ENCODE results near the gene PSMG4. TPM values are rescaled to one million over a fixed set of nuclear protein-coding genes. Genes with fewer than 3 reads are reported as not detected.

Gene PSMG4
- total RNA-seq, 1 donor from 2014 or later, result 37.2 TPM

DNA sequence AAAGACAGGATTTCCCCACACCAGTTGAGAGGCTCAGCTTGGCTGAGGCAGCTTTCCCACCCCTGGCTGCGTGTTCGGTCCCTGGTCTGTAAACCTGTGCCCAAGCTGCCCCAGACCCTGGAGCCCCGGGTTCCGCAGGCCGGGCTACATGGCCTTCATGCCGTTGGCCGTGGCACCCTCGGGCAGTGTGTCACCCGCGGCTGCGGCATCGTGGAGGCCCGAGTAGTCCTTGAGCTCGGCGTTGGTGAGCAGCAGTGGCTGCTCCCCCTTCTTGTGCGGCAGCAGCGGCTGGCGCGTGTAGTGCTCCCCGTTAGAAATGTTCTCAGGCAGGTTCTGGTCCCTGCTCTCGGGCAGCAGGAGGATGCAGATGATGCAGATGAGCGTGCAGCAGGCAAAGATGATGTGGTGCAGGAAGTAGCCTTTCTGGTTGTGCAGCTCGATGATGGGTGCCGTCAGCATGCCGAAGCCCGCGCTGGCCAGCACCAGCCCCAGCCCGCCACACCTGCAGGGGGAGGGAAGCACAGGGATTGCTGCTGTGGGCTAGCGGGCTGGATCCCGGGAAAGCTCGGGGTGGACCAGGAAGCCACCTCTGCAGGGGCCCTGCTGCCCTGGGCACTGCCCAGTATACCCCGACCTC, 14.3 kb downstream of the PSMG4 start:
- TF ChIP-seq, protein P1, sequence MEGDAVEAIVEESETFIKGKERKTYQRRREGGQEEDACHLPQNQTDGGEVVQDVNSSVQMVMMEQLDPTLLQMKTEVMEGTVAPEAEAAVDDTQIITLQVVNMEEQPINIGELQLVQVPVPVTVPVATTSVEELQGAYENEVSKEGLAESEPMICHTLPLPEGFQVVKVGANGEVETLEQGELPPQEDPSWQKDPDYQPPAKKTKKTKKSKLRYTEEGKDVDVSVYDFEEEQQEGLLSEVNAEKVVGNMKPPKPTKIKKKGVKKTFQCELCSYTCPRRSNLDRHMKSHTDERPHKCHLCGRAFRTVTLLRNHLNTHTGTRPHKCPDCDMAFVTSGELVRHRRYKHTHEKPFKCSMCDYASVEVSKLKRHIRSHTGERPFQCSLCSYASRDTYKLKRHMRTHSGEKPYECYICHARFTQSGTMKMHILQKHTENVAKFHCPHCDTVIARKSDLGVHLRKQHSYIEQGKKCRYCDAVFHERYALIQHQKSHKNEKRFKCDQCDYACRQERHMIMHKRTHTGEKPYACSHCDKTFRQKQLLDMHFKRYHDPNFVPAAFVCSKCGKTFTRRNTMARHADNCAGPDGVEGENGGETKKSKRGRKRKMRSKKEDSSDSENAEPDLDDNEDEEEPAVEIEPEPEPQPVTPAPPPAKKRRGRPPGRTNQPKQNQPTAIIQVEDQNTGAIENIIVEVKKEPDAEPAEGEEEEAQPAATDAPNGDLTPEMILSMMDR (IDR thresholded peaks at IDR 0.05; ENCODE audit: partially characterized antibody, unreplicated experiment), result no peak
- Mint-ChIP-seq H3K36me3 (ENCODE audit: unreplicated experiment) (peaks cover 8% of the 10 kb centered on the region), H3K4me3 (ENCODE audit: unreplicated experiment) (no peak overlapping the region), H3K4me1 (ENCODE audit: low read depth, unreplicated experiment) (peaks cover 1% of the 10 kb centered on the region), H3K27ac (ENCODE audit: unreplicated experiment) (no peak overlapping the region), H3K9me3 (ENCODE audit: unreplicated experiment) (peaks cover 7% of the 10 kb centered on the region), H3K27me3 (ENCODE audit: unreplicated experiment) (peaks cover 3% of the 10 kb centered on the region)
- DNase-seq, result no peak

DNA sequence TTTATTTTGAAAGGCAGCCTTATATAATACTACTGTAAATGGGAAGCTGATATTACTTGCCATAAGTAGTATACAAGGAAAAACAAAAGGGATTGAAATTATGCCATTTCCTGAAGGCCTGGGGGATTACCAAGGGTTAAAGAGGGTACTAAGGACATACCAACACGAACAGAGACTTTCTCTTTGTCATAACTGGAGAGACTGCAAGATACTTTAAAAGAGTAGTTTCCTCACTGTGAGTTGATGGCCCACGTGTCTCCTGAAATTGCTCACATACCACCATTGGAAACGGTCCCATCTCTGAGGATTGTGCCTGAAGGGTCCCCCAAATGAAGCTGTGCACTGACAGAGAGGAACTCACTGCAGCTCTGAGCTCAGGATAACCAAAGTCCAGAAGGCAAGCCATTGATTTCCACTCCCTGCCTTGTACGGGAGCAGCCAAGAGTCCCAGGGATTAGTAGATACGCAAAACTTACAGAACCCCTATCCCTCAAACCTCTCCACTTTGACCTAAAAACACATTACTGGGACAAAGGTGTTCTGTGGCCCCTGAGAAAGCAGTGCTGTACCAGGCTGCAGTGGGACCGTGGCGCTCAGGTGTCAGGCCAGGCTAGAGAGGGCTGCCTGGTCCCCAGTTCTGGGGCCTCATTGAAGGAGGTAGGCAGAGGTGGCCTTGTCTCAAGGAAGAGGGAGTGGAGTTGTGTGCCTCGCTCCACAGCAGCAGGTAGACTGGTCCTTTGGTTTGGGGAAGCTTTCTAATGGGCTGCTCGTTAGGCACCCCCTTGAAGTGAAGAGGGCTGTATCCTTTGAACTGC, 15.2 kb downstream of the PSMG4 start:
- H3K27me3 Mint-ChIP-seq (ENCODE audit: unreplicated experiment), result peaks cover 3% of the 10 kb centered on the region
- no peak overlapping the region for H3K4me3 Mint-ChIP-seq (ENCODE audit: unreplicated experiment)
- DNase-seq, result no peak
- H3K36me3 Mint-ChIP-seq (ENCODE audit: unreplicated experiment), result peaks cover 8% of the 10 kb centered on the region
- H3K9me3 Mint-ChIP-seq (ENCODE audit: unreplicated experiment), result peaks cover 7% of the 10 kb centered on the region
- H3K4me1 Mint-ChIP-seq (ENCODE audit: low read depth, unreplicated experiment), result no peaks in the 10 kb centered on the region
- H3K27ac Mint-ChIP-seq (ENCODE audit: unreplicated experiment), result no peak overlapping the region
- TF ChIP-seq, protein P1 (IDR thresholded peaks at IDR 0.05; ENCODE audit: partially characterized antibody, unreplicated experiment), result no peak

DNA sequence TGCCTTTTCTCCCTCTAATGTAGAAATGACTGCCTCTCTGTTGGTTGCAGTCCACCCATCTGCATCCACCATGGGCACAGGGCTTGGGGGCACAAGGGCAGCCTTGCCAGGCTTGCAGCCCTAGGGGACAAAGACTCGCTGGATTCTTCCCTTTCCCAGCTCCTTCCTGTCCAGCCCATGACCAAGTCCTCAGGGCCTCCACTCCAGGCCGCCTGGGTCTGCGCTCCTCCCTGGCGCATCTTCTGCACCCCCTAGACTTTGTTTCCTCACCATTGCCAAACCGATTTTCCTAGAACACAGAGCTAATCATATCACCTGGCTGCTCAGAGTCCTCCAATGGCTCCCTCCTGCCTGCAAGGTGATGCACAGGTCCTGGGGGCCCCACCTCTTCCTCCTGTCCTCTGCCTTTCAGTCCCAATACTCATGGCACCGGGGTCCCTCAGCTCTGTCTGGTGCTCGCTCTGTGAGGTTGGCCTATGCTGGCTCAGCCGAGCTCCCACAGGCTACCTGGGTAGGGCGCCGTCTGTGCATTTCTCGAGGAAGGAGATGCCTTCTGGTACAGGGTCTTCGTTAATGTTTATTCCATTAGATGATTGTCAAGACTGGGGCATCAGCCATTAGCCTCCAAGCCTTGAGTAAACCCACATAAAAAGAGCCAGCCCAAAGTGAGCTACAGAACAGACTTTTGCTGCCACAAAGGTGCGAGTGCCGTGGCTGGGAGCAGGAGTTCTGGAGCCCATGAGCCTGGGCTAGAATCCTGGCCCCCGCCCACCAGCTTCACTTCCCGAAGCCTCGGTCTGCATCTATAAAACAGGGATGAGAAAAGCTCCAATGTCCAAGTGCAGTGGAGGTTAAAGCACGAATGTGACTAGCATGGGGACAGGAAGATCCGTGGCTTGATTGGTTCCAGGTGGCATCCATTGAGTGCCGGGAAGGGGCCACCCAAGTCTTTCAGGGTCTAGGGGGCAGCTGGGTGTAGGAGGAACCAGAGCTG, 17.7 kb downstream of the PSMG4 start:
- Mint-ChIP-seq H3K4me3 (ENCODE audit: unreplicated experiment) (no peak overlapping the region), H3K4me1 (ENCODE audit: low read depth, unreplicated experiment) (peaks cover 7% of the 10 kb centered on the region), H3K27ac (ENCODE audit: unreplicated experiment) (no peak overlapping the region), H3K36me3 (ENCODE audit: unreplicated experiment) (no peaks in the 10 kb centered on the region), H3K27me3 (ENCODE audit: unreplicated experiment) (peaks cover 4% of the 10 kb centered on the region), H3K9me3 (ENCODE audit: unreplicated experiment) (peaks cover 16% of the 10 kb centered on the region)
- no peak for DNase-seq
- TF ChIP-seq, protein P1 (IDR thresholded peaks at IDR 0.05; ENCODE audit: partially characterized antibody, unreplicated experiment), result no peak

DNA sequence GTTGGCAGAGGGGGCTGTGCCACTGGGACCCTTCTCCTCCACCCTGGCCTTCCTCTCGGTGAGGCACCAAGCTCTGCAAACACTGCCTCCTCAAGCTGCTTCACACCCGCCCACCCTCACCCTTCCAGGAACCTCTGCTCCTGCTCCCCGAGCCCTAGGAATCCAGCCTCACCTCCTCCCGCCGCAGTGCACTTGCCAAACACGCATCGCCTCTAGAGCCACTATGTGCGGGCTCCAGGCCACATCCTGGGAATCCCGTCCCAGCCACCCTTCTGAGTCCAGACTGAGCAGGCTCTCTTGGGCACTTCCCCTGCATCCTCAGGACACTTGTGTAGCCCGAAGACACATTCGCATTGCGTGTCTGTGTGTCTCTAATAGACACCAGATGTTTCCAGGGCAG, 18.5 kb downstream of the PSMG4 start:
- no peak overlapping the region for H3K27ac Mint-ChIP-seq (ENCODE audit: unreplicated experiment)
- H3K4me1 Mint-ChIP-seq (ENCODE audit: low read depth, unreplicated experiment), result peaks cover 15% of the 10 kb centered on the region
- TF ChIP-seq, protein P1 (IDR thresholded peaks at IDR 0.05; ENCODE audit: partially characterized antibody, unreplicated experiment), result no peak
- peaks cover 4% of the 10 kb centered on the region for H3K27me3 Mint-ChIP-seq (ENCODE audit: unreplicated experiment)
- no peak for DNase-seq
- H3K9me3 Mint-ChIP-seq (ENCODE audit: unreplicated experiment), result peaks cover 13% of the 10 kb centered on the region
- no peaks in the 10 kb centered on the region for H3K36me3 Mint-ChIP-seq (ENCODE audit: unreplicated experiment)
- no peak overlapping the region for H3K4me3 Mint-ChIP-seq (ENCODE audit: unreplicated experiment)

Data from glutamatergic neuron (in vitro differentiated cells).